Progenitor cell of endocrine pancreas (in vitro differentiated cells): ENCODE data around the gene MCM3AP. TPM values are rescaled to one million over a fixed set of nuclear protein-coding genes. Genes with fewer than 3 reads are reported as not detected.

Experiments used
- DNase-seq: peaks from one replicate; pipeline ENCODE4 v3.0.0; 2021; ENCODE audit warnings: low spot score; ENCODE audit not compliant: unreplicated experiment
- H3K27ac Mint-ChIP-seq: 2 replicates; pipeline ENCODE4 v1.8.0; 2021; ENCODE audit warnings: mild to moderate bottlenecking, moderate library complexity, mixed read lengths
- H3K27me3 Mint-ChIP-seq: 2 replicates; pipeline ENCODE4 v1.8.0; 2021; ENCODE audit warnings: mixed read lengths
- H3K36me3 Mint-ChIP-seq: 2 replicates; pipeline ENCODE4 v1.8.0; 2022; ENCODE audit warnings: mixed read lengths; ENCODE audit not compliant: insufficient read depth
- H3K4me1 Mint-ChIP-seq: 2 replicates; pipeline ENCODE4 v1.8.0; 2021; ENCODE audit warnings: low read depth, mixed read lengths
- H3K4me3 Mint-ChIP-seq: 2 replicates; pipeline ENCODE4 v1.8.0; 2021; ENCODE audit warnings: low read depth, mild to moderate bottlenecking, moderate library complexity, mixed read lengths
- H3K9me3 Mint-ChIP-seq: 2 replicates; pipeline ENCODE4 v1.8.0; 2021; ENCODE audit warnings: low read depth, mixed read lengths
- long read RNA-seq: library from polyadenylated mRNA; unstranded; transcript quantifications from one replicate; pipeline ENCODE4 v2.0.0, GENCODE V29; 2020
- total RNA-seq: library from RNA; stranded (reverse); gene quantifications from 2 replicates; pipeline ENCODE4 v1.2.1, GENCODE V29; 2021
- TF ChIP-seq, protein P1 (sequence below): fragments of 200-600 bp; sonication (generic); IDR thresholded peaks from one replicate; pipeline ENCODE4 v1.5.0; 2021; ENCODE audit warnings: antibody characterized with exemption, mild to moderate bottlenecking; ENCODE audit not compliant: unreplicated experiment

MCM3AP gene
- 131 and 136 TPM in 2 replicates for total RNA-seq
- long read RNA-seq, full-length matches to known transcripts = 2 of 49 reads
- long read RNA-seq, partial matches to known transcripts = 30 of 49 reads
- long read RNA-seq, other reads (novel, unspliced or antisense) = 17 of 49 reads

DNA sequence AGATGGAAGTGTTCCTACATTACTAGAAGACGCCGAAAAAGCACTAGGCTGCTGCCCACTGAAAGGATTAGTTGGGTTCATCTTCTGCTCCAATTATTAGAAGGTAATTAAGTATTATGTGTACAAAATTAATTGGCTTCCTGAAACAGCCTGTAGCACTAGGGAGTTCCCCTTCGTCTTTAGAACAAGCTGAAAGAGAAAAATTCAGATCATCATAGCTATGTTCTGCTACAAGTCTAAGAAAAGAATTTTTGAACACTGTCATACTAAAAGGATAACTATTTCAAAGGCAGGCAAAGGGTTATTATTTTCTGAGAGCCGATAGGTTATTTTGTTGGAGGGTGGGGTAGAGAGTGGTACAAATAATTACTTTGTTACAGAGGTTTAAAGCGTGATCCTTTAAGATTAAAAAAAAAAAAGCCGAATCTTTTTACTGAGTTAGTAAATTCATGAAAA is at the start of gene MCM3AP:
MCM3AP (minus strand) TSS at position 406 of the 456 bp plus-strand sequence; CDS start at position 81, 325 bp downstream.
- DNase-seq = no peak
- H3K4me1 Mint-ChIP-seq = peaks cover 35% of the 10 kb centered on the region
- peak within 1 kb of the TSS; percentile 94 for H3K4me3 Mint-ChIP-seq
- TF ChIP-seq, protein P1, sequence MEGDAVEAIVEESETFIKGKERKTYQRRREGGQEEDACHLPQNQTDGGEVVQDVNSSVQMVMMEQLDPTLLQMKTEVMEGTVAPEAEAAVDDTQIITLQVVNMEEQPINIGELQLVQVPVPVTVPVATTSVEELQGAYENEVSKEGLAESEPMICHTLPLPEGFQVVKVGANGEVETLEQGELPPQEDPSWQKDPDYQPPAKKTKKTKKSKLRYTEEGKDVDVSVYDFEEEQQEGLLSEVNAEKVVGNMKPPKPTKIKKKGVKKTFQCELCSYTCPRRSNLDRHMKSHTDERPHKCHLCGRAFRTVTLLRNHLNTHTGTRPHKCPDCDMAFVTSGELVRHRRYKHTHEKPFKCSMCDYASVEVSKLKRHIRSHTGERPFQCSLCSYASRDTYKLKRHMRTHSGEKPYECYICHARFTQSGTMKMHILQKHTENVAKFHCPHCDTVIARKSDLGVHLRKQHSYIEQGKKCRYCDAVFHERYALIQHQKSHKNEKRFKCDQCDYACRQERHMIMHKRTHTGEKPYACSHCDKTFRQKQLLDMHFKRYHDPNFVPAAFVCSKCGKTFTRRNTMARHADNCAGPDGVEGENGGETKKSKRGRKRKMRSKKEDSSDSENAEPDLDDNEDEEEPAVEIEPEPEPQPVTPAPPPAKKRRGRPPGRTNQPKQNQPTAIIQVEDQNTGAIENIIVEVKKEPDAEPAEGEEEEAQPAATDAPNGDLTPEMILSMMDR = no peak
- H3K9me3 Mint-ChIP-seq = no peaks in the 10 kb centered on the region
- H3K36me3 Mint-ChIP-seq = peaks cover 16% of the 10 kb centered on the region
- no peaks in the 10 kb centered on the region for H3K27me3 Mint-ChIP-seq
- peak within 1 kb of the TSS; percentile 98 for H3K27ac Mint-ChIP-seq

DNA sequence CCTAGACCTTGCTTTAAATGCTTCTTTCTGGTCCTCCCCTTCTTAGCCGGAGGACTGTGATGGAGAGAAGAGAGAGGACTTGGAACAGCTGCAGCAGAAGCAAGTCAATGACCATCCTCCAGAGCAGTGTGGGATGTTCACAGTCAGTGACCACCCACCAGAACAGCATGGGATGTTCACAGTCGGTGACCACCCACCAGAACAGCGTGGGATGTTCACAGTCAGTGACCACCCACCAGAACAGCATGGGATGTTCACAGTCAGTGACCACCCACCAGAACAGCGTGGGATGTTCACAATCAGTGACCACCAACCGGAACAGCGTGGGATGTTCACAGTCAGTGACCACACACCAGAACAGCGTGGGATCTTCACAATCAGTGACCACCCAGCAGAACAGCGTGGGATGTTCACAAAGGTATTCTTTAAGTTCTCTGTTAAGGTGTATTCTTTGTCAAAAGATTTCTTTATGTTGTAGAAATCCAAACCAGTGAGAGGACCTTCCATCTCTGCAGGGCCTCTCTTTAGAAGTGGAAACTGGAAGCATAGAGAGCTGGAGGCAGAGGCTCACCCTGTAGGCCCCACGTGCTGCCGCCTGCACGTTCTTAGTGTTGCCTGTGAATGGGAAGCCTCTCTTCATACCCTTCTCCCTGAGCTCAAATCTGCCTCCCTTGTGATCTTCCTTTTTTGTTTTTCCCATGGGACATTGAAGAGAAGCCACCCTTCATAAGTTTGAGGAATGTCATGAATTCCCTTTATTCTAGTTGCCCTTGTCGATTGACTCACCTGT is 49.1 kb upstream of the MCM3AP start:
- Mint-ChIP-seq H3K27me3 (no peaks in the 10 kb centered on the region), H3K27ac (no peak overlapping the region), H3K4me3 (no peak overlapping the region), H3K4me1 (no peaks in the 10 kb centered on the region), H3K36me3 (peaks cover 23% of the 10 kb centered on the region), H3K9me3 (no peaks in the 10 kb centered on the region)
- TF ChIP-seq, protein P1 = no peak
- no peak for DNase-seq

DNA sequence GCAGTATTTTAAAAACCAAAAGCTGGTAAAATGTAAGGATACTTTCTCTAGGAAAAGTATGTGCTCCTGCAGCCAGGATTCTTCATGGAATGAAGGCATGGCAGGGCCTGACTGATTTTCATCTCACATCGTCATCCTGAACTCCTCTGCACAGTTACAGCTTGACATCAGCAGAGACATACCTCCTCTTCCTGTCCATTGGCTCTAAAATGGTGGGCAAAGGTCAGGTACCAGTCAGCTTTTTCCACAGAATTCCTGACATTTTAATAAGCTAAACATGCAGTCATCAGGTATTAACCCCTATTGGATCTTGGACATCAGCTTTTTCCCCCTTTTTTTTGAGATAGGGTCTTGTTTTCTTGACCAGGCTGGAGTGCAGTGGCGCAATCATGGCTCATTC is 44.4 kb upstream of the MCM3AP start:
- TF ChIP-seq, protein P1 = no peak
- no peaks in the 10 kb centered on the region for H3K27me3 Mint-ChIP-seq
- DNase-seq = no peak
- no peak overlapping the region for H3K27ac Mint-ChIP-seq
- peaks cover 11% of the 10 kb centered on the region for H3K4me1 Mint-ChIP-seq
- no peak overlapping the region for H3K4me3 Mint-ChIP-seq
- no peaks in the 10 kb centered on the region for H3K9me3 Mint-ChIP-seq
- H3K36me3 Mint-ChIP-seq = peaks cover 13% of the 10 kb centered on the region

DNA sequence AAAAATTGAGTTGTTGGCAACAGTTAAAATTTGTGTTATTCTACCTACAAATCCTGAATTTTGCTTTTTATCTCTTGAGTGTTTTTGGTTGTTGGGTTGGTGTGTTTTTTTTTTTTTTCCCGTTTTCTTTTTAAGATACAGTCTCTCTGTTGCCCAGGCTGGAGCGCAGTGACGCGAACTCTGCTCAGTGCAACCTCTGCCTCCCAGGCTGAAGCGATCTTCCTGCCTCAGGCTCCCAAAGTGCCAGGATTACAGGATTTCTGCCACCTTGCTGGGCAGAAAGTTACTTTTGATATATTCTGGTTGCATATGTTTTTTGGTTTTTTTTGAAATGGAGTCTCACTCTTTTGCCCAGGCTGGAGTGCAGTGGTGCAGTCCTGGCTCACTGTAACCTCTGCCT is 42.7 kb upstream of the MCM3AP start:
- Mint-ChIP-seq H3K4me1 (peaks cover 11% of the 10 kb centered on the region), H3K36me3 (peaks cover 13% of the 10 kb centered on the region), H3K27ac (no peak overlapping the region), H3K27me3 (no peaks in the 10 kb centered on the region), H3K9me3 (no peaks in the 10 kb centered on the region), H3K4me3 (no peak overlapping the region)
- DNase-seq = no peak
- TF ChIP-seq, protein P1 = no peak

DNA sequence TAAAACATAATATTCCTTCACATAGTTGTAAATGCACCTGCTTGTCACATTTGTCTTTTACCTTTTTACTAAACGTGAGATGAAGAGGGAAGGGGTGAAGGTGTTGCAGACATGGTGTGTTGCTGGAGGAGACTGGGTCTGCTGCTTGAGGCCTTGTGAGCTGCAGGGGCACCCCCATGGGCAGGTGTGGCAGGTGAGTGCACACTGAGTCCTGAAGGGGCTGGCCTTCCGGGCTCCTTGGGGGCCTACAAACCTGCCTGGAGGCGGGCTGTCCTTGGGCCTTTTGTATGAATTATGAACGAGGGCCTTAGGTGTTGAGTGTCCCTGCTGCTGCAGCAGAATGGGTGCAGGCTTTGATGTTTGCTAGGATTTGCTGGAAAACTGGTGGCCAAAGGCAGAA is 42.3 kb upstream of the MCM3AP start:
- H3K9me3 Mint-ChIP-seq = no peaks in the 10 kb centered on the region
- peaks cover 13% of the 10 kb centered on the region for H3K36me3 Mint-ChIP-seq
- no peaks in the 10 kb centered on the region for H3K27me3 Mint-ChIP-seq
- H3K4me1 Mint-ChIP-seq = peaks cover 11% of the 10 kb centered on the region
- TF ChIP-seq, protein P1 = no peak
- no peak for DNase-seq
- H3K4me3 Mint-ChIP-seq = no peak overlapping the region
- peak overlapping the region; percentile 10 for H3K27ac Mint-ChIP-seq
